Lower leg skin (tissue), 4 donors: ENCODE results near the gene RNF113B. TPM values are rescaled to one million over a fixed set of nuclear protein-coding genes. Genes with fewer than 3 reads are reported as not detected.

Experiments used
- DNase-seq, 2 donors: peaks; one replicate each; pipeline ENCODE4 v3.0.0-alpha.2; 2019; ENCODE audit warnings: low spot score in 2 of 2
- H3K4me3 ChIP-seq: fragments of 200-600 bp; sonication (generic); 2 replicates; pipeline ENCODE4 v1.5.1; 2017; ENCODE audit warnings: mild to moderate bottlenecking, low read depth; ENCODE audit not compliant: poor library complexity, severe bottlenecking
- CTCF ChIP-seq, 3 donors: fragments of 450-650 bp; IDR thresholded peaks; one replicate each; pipeline ENCODE4 v1.5.1; 2016; ENCODE audit warnings: antibody characterized with exemption in 3 of 3, mild to moderate bottlenecking in 3 of 3, moderate library complexity in 2 of 3
- POLR2A ChIP-seq, 2 donors: fragments of 450-650 bp; IDR thresholded peaks; one replicate each; pipeline ENCODE4 v1.6.1; 2016 to 2017; ENCODE audit warnings: antibody characterized with exemption in 2 of 2, mild to moderate bottlenecking in 1 of 2, moderate library complexity in 1 of 2
- WGBS, 2 donors: methylation state at CpG; one replicate each; pipeline ENCODE4 v1.1.5; 2018; 5-methylcytosine and 5-hydroxymethylcytosine counted together
- intact Hi-C: fragments of 100-400 bp; cut with DNase I; formaldehyde crosslinking; loops from one replicate; pipeline ENCODE4 v1.15.0; 2023; ENCODE audit warnings: low total_unique reads
- total RNA-seq, 4 donors: library from RNA; depleted of rRNA; stranded (reverse); fragments of >200 nt; gene quantifications; one replicate each; pipeline ENCODE4 v1.1.0, GENCODE V29; 2016

The RNF113B gene
- total RNA-seq, 4 donors from 2014 or later = not detected

GRCh38 chr13:98182153-98182552, 5.1 kb upstream of the RNF113B start:
- TF ChIP-seq CTCF (IDR thresholded peaks at IDR 0.05) (no peak), POLR2A (IDR thresholded peaks at IDR 0.05) (no peak)
- 92% methylated on average over 4 of the region's 4 CpGs for WGBS, 2 donors
- H3K4me3 ChIP-seq = no peak overlapping the region
- DNase-seq = no peak
- intact Hi-C loops = no loop called here

DNA sequence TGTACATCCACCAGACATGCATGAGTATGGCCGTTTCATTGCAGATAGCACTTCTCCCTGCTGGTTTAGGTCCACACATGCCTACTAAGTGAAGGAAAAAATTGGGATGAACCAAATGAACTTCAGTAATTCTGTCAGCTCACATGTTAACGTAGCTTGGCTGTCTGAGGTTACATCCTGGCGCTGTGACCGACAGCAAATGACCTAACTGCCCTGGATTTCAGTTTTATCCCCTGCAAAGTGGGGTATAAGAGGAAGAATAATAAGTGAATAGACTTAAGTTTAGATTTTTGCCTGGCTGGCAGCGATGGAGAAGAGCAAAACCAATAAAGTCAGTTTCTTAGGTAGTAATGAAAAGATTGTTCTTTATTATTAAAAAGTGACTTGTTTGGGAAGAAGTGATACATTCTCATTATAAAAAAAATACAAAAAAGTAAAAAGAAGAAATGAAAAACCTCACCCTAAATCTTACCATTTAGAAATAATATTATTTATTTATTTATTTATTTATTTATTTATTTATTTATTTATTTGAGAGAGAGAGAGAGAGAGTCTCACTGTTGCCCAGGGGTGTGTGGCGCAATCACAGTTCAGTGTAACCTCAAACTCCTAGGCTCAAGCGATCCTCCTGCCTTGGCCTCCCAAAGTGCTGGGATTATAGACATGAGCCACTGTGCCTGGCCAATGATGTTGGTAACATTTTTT, 4.2 kb upstream of the RNF113B start:
- H3K4me3 ChIP-seq = no peak overlapping the region
- DNase-seq = no peak
- intact Hi-C loops = no loop called here
- TF ChIP-seq POLR2A (IDR thresholded peaks at IDR 0.05) (no peak), CTCF (IDR thresholded peaks at IDR 0.05) (no peak)
- WGBS, 2 donors = 95 to 96% methylated on average over 7 of the region's 7 CpGs

GRCh38 chr13:98180092-98180491, 3.0 kb upstream of the RNF113B start:
- TF ChIP-seq POLR2A (IDR thresholded peaks at IDR 0.05) (no peak), CTCF (IDR thresholded peaks at IDR 0.05) (no peak)
- WGBS, 2 donors = 80 to 81% methylated on average over 3 of the region's 3 CpGs
- no peak for DNase-seq
- H3K4me3 ChIP-seq = no peak overlapping the region
- intact Hi-C loops = no loop called here

DNA sequence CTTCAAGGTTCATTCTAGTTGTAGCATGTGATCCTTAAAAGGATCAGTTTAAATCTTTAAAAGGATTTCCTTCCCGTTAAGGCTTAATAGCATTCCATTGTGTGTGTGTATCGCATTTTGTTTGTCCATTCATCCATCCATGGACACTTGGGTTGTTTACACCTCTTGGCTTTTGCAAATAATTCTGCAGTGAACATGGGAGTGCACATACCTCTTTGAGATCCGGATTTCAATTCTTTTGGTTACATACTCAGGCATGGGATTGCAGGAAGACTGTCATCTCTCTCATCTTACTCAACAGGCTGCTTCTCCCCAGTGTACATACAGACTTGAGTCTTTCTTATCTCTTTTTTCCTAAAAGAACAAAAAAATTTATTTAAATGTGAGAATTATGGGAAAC, 1.2 kb downstream of the RNF113B start:
- DNase-seq = no peak
- intact Hi-C loops = no loop called here
- no peak overlapping the region for H3K4me3 ChIP-seq
- no peak for TF ChIP-seq POLR2A (IDR thresholded peaks at IDR 0.05)
- TF ChIP-seq CTCF (IDR thresholded peaks at IDR 0.05) = no peak
- 77 to 84% methylated on average over 3 of the region's 3 CpGs for WGBS, 2 donors

DNA sequence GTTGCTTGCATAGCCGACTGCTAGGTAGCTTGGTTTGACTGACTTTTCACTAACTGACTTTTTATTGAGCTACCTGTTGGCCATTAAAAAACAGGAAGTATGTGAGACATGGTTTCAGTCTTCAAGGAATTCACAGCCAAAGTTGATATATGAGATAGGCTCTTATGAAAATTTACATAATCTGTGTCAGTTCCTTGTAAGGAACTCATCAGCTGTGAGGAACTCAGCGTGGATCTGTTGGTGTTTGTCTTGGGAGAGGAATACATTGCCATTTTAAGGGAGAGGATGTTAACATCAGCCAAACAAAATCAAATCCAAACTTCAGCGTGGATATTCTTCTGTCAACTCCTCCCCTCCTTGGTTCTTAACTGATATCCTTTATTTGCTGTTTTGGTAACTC, 2.0 kb downstream of the RNF113B start:
- no peak overlapping the region for H3K4me3 ChIP-seq
- TF ChIP-seq POLR2A (IDR thresholded peaks at IDR 0.05) (no peak), CTCF (IDR thresholded peaks at IDR 0.05) (no peak)
- no peak for DNase-seq
- WGBS, 2 donors = 39 to 44% methylated on average over 3 of the region's 3 CpGs
- intact Hi-C loops = no loop called here

DNA sequence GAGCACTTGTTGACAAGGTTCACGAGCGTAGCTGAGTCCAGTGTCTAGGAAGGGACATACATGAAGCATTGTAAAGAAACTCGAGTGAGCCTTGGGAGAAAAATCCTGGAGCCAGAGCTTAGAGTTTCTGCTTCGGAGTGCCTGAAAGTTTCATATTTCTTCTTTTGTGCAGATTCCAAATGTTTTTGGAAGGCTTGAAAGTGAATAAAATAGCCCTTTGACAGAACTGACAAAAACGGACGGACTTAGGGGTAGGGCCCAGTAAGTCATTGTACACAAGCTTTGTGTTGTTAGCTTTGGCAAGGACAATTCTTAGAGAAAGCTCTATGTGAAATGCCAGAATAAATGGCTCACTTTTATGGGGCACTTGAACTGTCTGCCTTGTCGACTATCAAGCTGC, 2.8 kb downstream of the RNF113B start:
- DNase-seq = no peak
- 50 to 63% methylated on average over 7 of the region's 7 CpGs for WGBS, 2 donors
- no peak overlapping the region for H3K4me3 ChIP-seq
- intact Hi-C loops = no loop called here
- TF ChIP-seq CTCF (IDR thresholded peaks at IDR 0.05) = no peak
- TF ChIP-seq POLR2A (IDR thresholded peaks at IDR 0.05) = no peak
